H9 (cell line): ENCODE results near the gene GBA2. TPM values are rescaled to one million over a fixed set of nuclear protein-coding genes. Genes with fewer than 3 reads are reported as not detected.

Experiments
- DNase-seq: peaks from one replicate; pipeline ENCODE4 v3.0.0-alpha.2; 2017
- H2AFZ ChIP-seq: one replicate; pipeline ENCODE4 v1.6.1; 2013; ENCODE audit warnings: mild to moderate bottlenecking, low read length, control low read depth, moderate library complexity
- H2AK5ac ChIP-seq: 2 replicates; pipeline ENCODE4 v1.6.1; 2013; ENCODE audit warnings: low read length, control low read depth, mixed read lengths; ENCODE audit not compliant: insufficient read length
- H2BK120ac ChIP-seq: one replicate; pipeline ENCODE4 v1.6.1; 2013; ENCODE audit warnings: low read depth, mild to moderate bottlenecking, low read length, control low read depth, inconsistent platforms; ENCODE audit not compliant: poor library complexity, severe bottlenecking
- H2BK12ac ChIP-seq: 2 replicates; pipeline ENCODE4 v1.6.1; 2013; ENCODE audit warnings: low read length, control low read depth, mixed read lengths, low read depth; ENCODE audit not compliant: insufficient read length
- H2BK15ac ChIP-seq: 2 replicates; pipeline ENCODE4 v1.6.1; 2013; ENCODE audit warnings: low read depth, low read length, control low read depth
- H2BK20ac ChIP-seq: one replicate; pipeline ENCODE4 v1.6.1; 2013; ENCODE audit warnings: low read depth, mild to moderate bottlenecking, low read length, control low read depth, inconsistent platforms; ENCODE audit not compliant: poor library complexity, severe bottlenecking
- H2BK5ac ChIP-seq: 2 replicates; pipeline ENCODE4 v1.6.1; 2013; ENCODE audit warnings: low read length, control low read depth, mixed read lengths; ENCODE audit not compliant: insufficient read length
- H3K14ac ChIP-seq: 2 replicates; pipeline ENCODE4 v1.6.1; 2013; ENCODE audit warnings: low read length, control low read depth; ENCODE audit not compliant: insufficient read depth
- H3K18ac ChIP-seq: 2 replicates; pipeline ENCODE4 v1.6.1; 2013; ENCODE audit warnings: low read depth, mild to moderate bottlenecking, mixed read lengths, low read length, control low read depth; ENCODE audit not compliant: insufficient read length
- H3K23ac ChIP-seq: 2 replicates; pipeline ENCODE4 v1.6.1; 2013; ENCODE audit warnings: low read length, control low read depth, mixed read lengths, low read depth; ENCODE audit not compliant: insufficient read length
- H3K23me2 ChIP-seq: 2 replicates; pipeline ENCODE4 v1.6.1; 2013; ENCODE audit warnings: low read depth, mild to moderate bottlenecking, mixed read lengths, low read length, control low read depth; ENCODE audit not compliant: insufficient read length, poor library complexity, severe bottlenecking
- H3K27ac ChIP-seq: 2 replicates; pipeline ENCODE4 v1.5.1; 2013; ENCODE audit warnings: low read length, control low read depth, mixed read lengths, low read depth; ENCODE audit not compliant: insufficient read length
- H3K27me3 ChIP-seq: 2 replicates; pipeline ENCODE4 v1.6.1; 2013; ENCODE audit warnings: low read length, control low read depth, inconsistent platforms; ENCODE audit not compliant: insufficient read depth
- H3K4ac ChIP-seq: 2 replicates; pipeline ENCODE4 v1.6.1; 2013; ENCODE audit warnings: low read depth, mild to moderate bottlenecking, control low read depth, inconsistent platforms, low read length, moderate library complexity
- H3K4me1 ChIP-seq: 2 replicates; pipeline ENCODE4 v1.6.1; 2013; ENCODE audit warnings: low read length, control low read depth, inconsistent platforms; ENCODE audit not compliant: insufficient read depth
- H3K4me2 ChIP-seq: 2 replicates; pipeline ENCODE4 v1.6.1; 2013; ENCODE audit warnings: low read length, control low read depth, mixed read lengths; ENCODE audit not compliant: insufficient read length, insufficient read depth
- H3K56ac ChIP-seq: 2 replicates; pipeline ENCODE4 v1.6.1; 2013; ENCODE audit warnings: low read depth, mild to moderate bottlenecking, mixed read lengths, low read length, control low read depth; ENCODE audit not compliant: insufficient read length
- H3K79me1 ChIP-seq: 2 replicates; pipeline ENCODE4 v1.6.1; 2013; ENCODE audit warnings: low read depth, mild to moderate bottlenecking, moderate library complexity, low read length, control low read depth, inconsistent platforms; ENCODE audit not compliant: insufficient read depth, poor library complexity, severe bottlenecking
- H3K79me2 ChIP-seq: 2 replicates; pipeline ENCODE4 v1.6.1; 2013; ENCODE audit warnings: low read length, control low read depth, inconsistent platforms; ENCODE audit not compliant: insufficient read depth
- H3K9ac ChIP-seq: 2 replicates; pipeline ENCODE4 v1.6.1; 2013; ENCODE audit warnings: low read length, control low read depth, mixed read lengths; ENCODE audit not compliant: insufficient read length; ENCODE audit errors: extremely low read depth
- H3K9me3 ChIP-seq: one replicate; pipeline ENCODE4 v1.6.1; 2013; ENCODE audit warnings: low read depth, low read length, inconsistent platforms; ENCODE audit not compliant: control insufficient read depth
- H3T11ph ChIP-seq: one replicate; pipeline ENCODE4 v1.6.1; 2013; ENCODE audit warnings: mild to moderate bottlenecking, low read length, control low read depth, inconsistent platforms
- H4K20me1 ChIP-seq: one replicate; pipeline ENCODE4 v1.6.1; 2013; ENCODE audit not compliant: control insufficient read depth, insufficient read length, insufficient read depth
- H4K5ac ChIP-seq: 2 replicates; pipeline ENCODE4 v1.6.1; 2013; ENCODE audit warnings: low read depth, mild to moderate bottlenecking, mixed read lengths, low read length, control low read depth; ENCODE audit not compliant: insufficient read length
- H4K8ac ChIP-seq: replicated peaks from 2 replicates; pipeline ENCODE4 v1.6.1; 2013; ENCODE audit warnings: low read length, control low read depth, mixed read lengths, low read depth; ENCODE audit not compliant: insufficient read length
- H4K91ac ChIP-seq: 2 replicates; pipeline ENCODE4 v1.6.1; 2013; ENCODE audit warnings: low read depth, mild to moderate bottlenecking, moderate library complexity, mixed read lengths, low read length, control low read depth; ENCODE audit not compliant: insufficient read length
- H3K27ac Mint-ChIP-seq, 3 experiments: 2 replicates in 2 of 3; 3 replicates in 1 of 3; pipeline ENCODE4 v1.8.0; 2020 to 2021; ENCODE audit warnings: mixed read lengths in 3 of 3, mild to moderate bottlenecking in 1 of 3, moderate library complexity in 1 of 3
- H3K27me3 Mint-ChIP-seq: 2 replicates; pipeline ENCODE4 v1.8.0; 2021; ENCODE audit warnings: low read depth, mild to moderate bottlenecking, moderate library complexity, mixed read lengths
- H3K36me3 Mint-ChIP-seq, 3 experiments: 2 replicates in 2 of 3; 3 replicates in 1 of 3; pipeline ENCODE4 v1.8.0; 2020 to 2021; ENCODE audit warnings: low read depth in 3 of 3, mixed read lengths in 3 of 3; ENCODE audit not compliant: insufficient read depth in 1 of 3
- H3K4me1 Mint-ChIP-seq, 2 experiments: 2 replicates each; pipeline ENCODE4 v1.8.0; 2020; ENCODE audit warnings: mixed read lengths in 2 of 2
- H3K4me3 Mint-ChIP-seq, 2 experiments: 2 replicates in 1 of 2; 3 replicates in 1 of 2; pipeline ENCODE4 v1.8.0; 2020 to 2021; ENCODE audit warnings: mild to moderate bottlenecking in 2 of 2, mixed read lengths in 2 of 2, moderate library complexity in 1 of 2
- H3K9me3 Mint-ChIP-seq, 2 experiments: 2 replicates in 1 of 2; 3 replicates in 1 of 2; pipeline ENCODE4 v1.8.0; 2020; ENCODE audit warnings: mild to moderate bottlenecking in 2 of 2, mixed read lengths in 2 of 2, moderate library complexity in 1 of 2
- CTCF ChIP-seq: fragments of 200-600 bp; sonication (generic); conservative IDR thresholded peaks from 3 replicates; pipeline ENCODE4 v1.8.0; 2021; ENCODE audit warnings: antibody characterized with exemption, mild to moderate bottlenecking
- WGBS: extraction: QIAGEN DNeasy Blood & Tissue Kit; methylation state at CpG from one replicate; pipeline ENCODE4 v1.1.7; 2013; ENCODE audit warnings: missing lambda C conversion rate, low lambda C conversion rate, mixed read lengths; ENCODE audit not compliant: insufficient read length; ENCODE audit errors: extremely low coverage; 5-methylcytosine and 5-hydroxymethylcytosine counted together
- total RNA-seq: library from RNA; stranded (reverse); gene quantifications from 2 replicates; pipeline ENCODE4 v1.2.1, GENCODE V29; 2021

The GBA2 gene
- total RNA-seq, 1 experiment from 2014 or later, result 103 TPM

GRCh38 chr9:35719546-35719945 is 29.5 kb downstream of the GBA2 start:
- H3K27me3 Mint-ChIP-seq, result no peaks in the 10 kb centered on the region
- WGBS, result no CpG with 5 or more reads among the region's 4 CpGs
- H3K36me3 Mint-ChIP-seq, result peaks cover 46 to 97% (median 84%) of the 10 kb centered on the region in 3 experiments

More at GRCh38 chr9:35719546-35719945, 29.5 kb downstream of the GBA2 start:
- H3K27ac ChIP-seq, result no peak overlapping the region
- no peak overlapping the region for H4K91ac ChIP-seq
- no peak overlapping the region for H2BK15ac ChIP-seq
- H3K23ac ChIP-seq, result no peak overlapping the region
- TF ChIP-seq CTCF, result no peak
- no peak overlapping the region for H3T11ph ChIP-seq
- H2AFZ ChIP-seq, result no peak overlapping the region
- no peak overlapping the region for H2BK12ac ChIP-seq
- no peak overlapping the region for H3K14ac ChIP-seq
- no peak for DNase-seq
- H3K79me2 ChIP-seq, result no peaks in the 10 kb centered on the region
- no peaks in the 10 kb centered on the region for H3K9me3 ChIP-seq
- Mint-ChIP-seq H3K4me3 (no peak overlapping the region), H3K4me1 (peaks cover 0 to 9% of the 10 kb centered on the region in 2 experiments; a peak in 2 of 4 replicates), H3K27ac (no peak overlapping the region), H3K9me3 (no peaks in the 10 kb centered on the region)
- no peak overlapping the region for H4K8ac ChIP-seq
- no peaks in the 10 kb centered on the region for H4K20me1 ChIP-seq
- H2BK5ac ChIP-seq, result no peak overlapping the region
- H3K23me2 ChIP-seq, result no peaks in the 10 kb centered on the region
- no peak overlapping the region for H3K56ac ChIP-seq
- H3K9ac ChIP-seq, result no peak overlapping the region
- H2AK5ac ChIP-seq, result no peak overlapping the region
- no peaks in the 10 kb centered on the region for H3K4me1 ChIP-seq
- H3K18ac ChIP-seq, result no peak overlapping the region
- H2BK20ac ChIP-seq, result no peak overlapping the region
- no peak overlapping the region for H3K4me2 ChIP-seq
- H3K79me1 ChIP-seq, result no peaks in the 10 kb centered on the region
- no peak overlapping the region for H2BK120ac ChIP-seq
- no peak overlapping the region for H3K4ac ChIP-seq
- no peaks in the 10 kb centered on the region for H3K27me3 ChIP-seq
- no peak overlapping the region for H4K5ac ChIP-seq
